D721Med (cell line): ENCODE results near the gene ADARB2.

Source experiments
- DNase-seq: peaks from one replicate; pipeline ENCODE4 v3.0.0; 2011; ENCODE audit warnings: low spot score; ENCODE audit not compliant: insufficient read length
- FAIRE-seq: peaks from 2 replicates; lab custom pipeline; 2011; peaks lifted over from hg19 to GRCh38; lab: Jason Lieb, UNC
- TF ChIP-seq, protein P1 (sequence below): IDR thresholded peaks from 2 replicates; pipeline ENCODE4 v1.5.1; 2012; ENCODE audit warnings: mild to moderate bottlenecking, control low read depth; ENCODE audit not compliant: insufficient read depth; ENCODE audit errors: missing control alignments

ADARB2 gene

GRCh38 chr10:1200866-1201807, 536.2 kb downstream of the ADARB2 start:
- no peak for DNase-seq
- TF ChIP-seq, protein P1, sequence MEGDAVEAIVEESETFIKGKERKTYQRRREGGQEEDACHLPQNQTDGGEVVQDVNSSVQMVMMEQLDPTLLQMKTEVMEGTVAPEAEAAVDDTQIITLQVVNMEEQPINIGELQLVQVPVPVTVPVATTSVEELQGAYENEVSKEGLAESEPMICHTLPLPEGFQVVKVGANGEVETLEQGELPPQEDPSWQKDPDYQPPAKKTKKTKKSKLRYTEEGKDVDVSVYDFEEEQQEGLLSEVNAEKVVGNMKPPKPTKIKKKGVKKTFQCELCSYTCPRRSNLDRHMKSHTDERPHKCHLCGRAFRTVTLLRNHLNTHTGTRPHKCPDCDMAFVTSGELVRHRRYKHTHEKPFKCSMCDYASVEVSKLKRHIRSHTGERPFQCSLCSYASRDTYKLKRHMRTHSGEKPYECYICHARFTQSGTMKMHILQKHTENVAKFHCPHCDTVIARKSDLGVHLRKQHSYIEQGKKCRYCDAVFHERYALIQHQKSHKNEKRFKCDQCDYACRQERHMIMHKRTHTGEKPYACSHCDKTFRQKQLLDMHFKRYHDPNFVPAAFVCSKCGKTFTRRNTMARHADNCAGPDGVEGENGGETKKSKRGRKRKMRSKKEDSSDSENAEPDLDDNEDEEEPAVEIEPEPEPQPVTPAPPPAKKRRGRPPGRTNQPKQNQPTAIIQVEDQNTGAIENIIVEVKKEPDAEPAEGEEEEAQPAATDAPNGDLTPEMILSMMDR, result no peak
- FAIRE-seq, result no peak

GRCh38 chr10:1199897-1200721, 537.2 kb downstream of the ADARB2 start:
- TF ChIP-seq, protein P1, result no peak
- DNase-seq, result no peak
- FAIRE-seq, result no peak

- TF ChIP-seq, protein P1, result no peak
- DNase-seq, result no peak
These were observed 538.0 kb downstream of the ADARB2 start for GRCh38 chr10:1199345-1199673.

DNA sequence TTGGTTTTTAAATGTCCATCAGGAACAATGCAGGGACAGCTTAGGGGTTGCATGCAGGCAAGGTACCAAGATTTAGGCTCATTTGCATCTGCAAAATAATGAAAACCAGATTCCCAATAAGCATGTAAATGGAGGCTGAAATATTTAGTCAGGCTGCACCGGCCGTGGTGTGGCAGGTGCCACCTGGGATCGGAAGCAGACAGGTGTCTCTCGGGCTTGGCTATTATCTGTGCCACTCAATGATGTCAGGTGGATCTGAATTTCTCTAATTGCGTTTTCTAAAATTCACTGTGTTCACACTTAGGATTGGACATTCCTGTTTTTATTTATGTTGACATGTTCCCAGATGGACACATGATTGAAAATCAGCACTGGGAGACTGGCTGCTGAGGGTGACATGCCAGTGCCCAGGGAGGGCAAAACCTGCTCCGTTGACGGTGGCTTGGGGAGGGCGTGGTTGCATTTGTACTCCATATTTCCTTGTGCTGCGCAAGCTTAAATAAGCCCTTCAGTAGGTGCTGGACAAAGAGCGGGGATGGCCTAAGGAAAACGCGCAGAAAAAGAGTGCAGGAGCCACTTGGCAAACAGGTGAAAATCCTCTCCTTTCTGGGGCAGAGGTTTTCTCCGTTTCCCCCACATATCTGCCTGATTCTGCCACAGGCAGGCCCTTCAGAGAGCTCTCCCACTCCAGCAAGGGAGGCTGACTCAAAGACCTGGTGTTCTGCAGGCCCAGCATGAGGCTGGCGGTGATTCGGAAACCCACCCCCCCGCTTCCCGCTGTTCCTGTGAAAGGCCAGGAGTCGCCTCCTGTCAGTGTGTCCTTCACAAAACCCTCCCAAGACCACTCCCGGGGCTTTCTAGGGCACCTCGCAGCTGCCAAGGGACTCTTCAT, 538.6 kb downstream of the ADARB2 start:
- TF ChIP-seq, protein P1, result no peak
- no peak for DNase-seq
- no peak for FAIRE-seq

More at GRCh38 chr10:1199345-1199673, 538.0 kb downstream of the ADARB2 start:
- no peak for FAIRE-seq

DNA sequence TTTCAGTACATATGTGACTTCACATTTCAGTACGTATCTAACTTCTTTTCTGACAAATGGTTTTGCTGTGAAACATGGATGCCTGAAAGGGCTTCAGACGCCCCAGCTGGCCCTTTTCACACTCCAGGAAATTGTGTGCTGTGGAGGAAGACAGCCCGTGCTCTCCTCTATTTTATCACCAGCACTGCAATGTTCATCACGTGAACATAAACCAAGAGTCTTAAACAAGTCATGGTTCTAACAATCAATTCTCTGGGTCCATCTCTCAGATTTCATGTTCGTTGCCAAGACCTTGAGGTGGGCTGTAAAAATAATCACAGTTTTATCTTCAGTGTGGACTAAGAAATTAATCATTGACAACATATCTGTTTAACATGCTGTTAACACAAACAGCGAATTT, 539.9 kb downstream of the ADARB2 start:
- TF ChIP-seq, protein P1, result no peak
- DNase-seq, result no peak
- FAIRE-seq, result no peak

GRCh38 chr10:1196656-1197055, 540.7 kb downstream of the ADARB2 start:
- TF ChIP-seq, protein P1, result no peak
- no peak for DNase-seq
- FAIRE-seq, result no peak
